Trophoblast cell (in vitro differentiated cells and primary cell): ENCODE measurements around the gene ANKMY1.
A peak's percentile ranks its signal among the peaks of the same experiment; 100 is the strongest.

Experiments
- DNase-seq, 2 donors: peaks; one replicate each; pipeline ENCODE4 v3.0.0-alpha.2; 2016
- H2AFZ ChIP-seq: 2 replicates; pipeline ENCODE4 v1.6.1; 2013; ENCODE audit warnings: low read length, moderate library complexity, mild to moderate bottlenecking; ENCODE audit not compliant: insufficient read depth, poor library complexity
- H2AK5ac ChIP-seq: 2 replicates; pipeline ENCODE4 v1.6.1; 2013; ENCODE audit warnings: mild to moderate bottlenecking, low read length
- H2BK120ac ChIP-seq: 2 replicates; pipeline ENCODE4 v1.6.1; 2013; ENCODE audit warnings: low read length, mild to moderate bottlenecking, moderate library complexity; ENCODE audit not compliant: insufficient read depth, poor library complexity
- H2BK12ac ChIP-seq: 2 replicates; pipeline ENCODE4 v1.6.1; 2013; ENCODE audit warnings: mild to moderate bottlenecking, low read length, moderate library complexity
- H2BK5ac ChIP-seq: 2 replicates; pipeline ENCODE4 v1.6.1; 2013; ENCODE audit warnings: low read length, low read depth, moderate library complexity, mild to moderate bottlenecking; ENCODE audit not compliant: poor library complexity
- H3K14ac ChIP-seq: 2 replicates; pipeline ENCODE4 v1.6.1; 2013; ENCODE audit warnings: mild to moderate bottlenecking, low read length
- H3K18ac ChIP-seq: 2 replicates; pipeline ENCODE4 v1.6.1; 2013; ENCODE audit warnings: mild to moderate bottlenecking, low read length
- H3K23ac ChIP-seq: 2 replicates; pipeline ENCODE4 v1.6.1; 2013; ENCODE audit warnings: low read length
- H3K27ac ChIP-seq: 2 replicates; pipeline ENCODE4 v1.5.1; 2013; ENCODE audit warnings: low read depth, mild to moderate bottlenecking, inconsistent platforms, low read length, moderate library complexity
- H3K27me3 ChIP-seq: 2 replicates; pipeline ENCODE4 v1.6.1; 2013; ENCODE audit warnings: inconsistent platforms, mild to moderate bottlenecking, low read length, moderate library complexity; ENCODE audit not compliant: insufficient read depth
- H3K36me3 ChIP-seq, 2 experiments: 1 replicate in 1 of 2; 2 replicates in 1 of 2; pipeline ENCODE4 v1.6.1; 2013; ENCODE audit warnings: low read length in 2 of 2, mild to moderate bottlenecking in 2 of 2, moderate library complexity in 1 of 2; ENCODE audit not compliant: insufficient read depth in 2 of 2, control insufficient read depth in 1 of 2
- H3K4ac ChIP-seq: 2 replicates; pipeline ENCODE4 v1.6.1; 2013; ENCODE audit warnings: low read depth, mild to moderate bottlenecking, low read length, moderate library complexity
- H3K4me1 ChIP-seq, 2 experiments: 1 replicate in 1 of 2; 2 replicates in 1 of 2; pipeline ENCODE4 v1.6.1; 2013; ENCODE audit warnings: low read length in 2 of 2, mild to moderate bottlenecking in 2 of 2, moderate library complexity in 1 of 2; ENCODE audit not compliant: insufficient read depth in 2 of 2, control insufficient read depth in 1 of 2
- H3K4me2 ChIP-seq: 2 replicates; pipeline ENCODE4 v1.6.1; 2013; ENCODE audit warnings: inconsistent platforms, mild to moderate bottlenecking, low read length, moderate library complexity
- H3K4me3 ChIP-seq: 2 replicates; pipeline ENCODE4 v1.5.1; 2013; ENCODE audit warnings: mild to moderate bottlenecking, low read depth, low read length, inconsistent platforms
- H3K79me1 ChIP-seq: one replicate; pipeline ENCODE4 v1.6.1; 2013; ENCODE audit warnings: low read length
- H3K79me2 ChIP-seq: 2 replicates; pipeline ENCODE4 v1.6.1; 2013; ENCODE audit warnings: low read length, mild to moderate bottlenecking; ENCODE audit not compliant: control insufficient read depth, insufficient read depth, poor library complexity
- H3K9ac ChIP-seq: 2 replicates; pipeline ENCODE4 v1.6.1; 2013; ENCODE audit warnings: mild to moderate bottlenecking, low read length
- H3K9me3 ChIP-seq: 2 replicates; pipeline ENCODE4 v1.6.1; 2013; ENCODE audit warnings: low read depth, mild to moderate bottlenecking, control low read depth, inconsistent platforms, low read length; ENCODE audit not compliant: insufficient read depth
- H4K12ac ChIP-seq: 2 replicates; pipeline ENCODE4 v1.6.1; 2013; ENCODE audit warnings: low read depth, mild to moderate bottlenecking, low read length, moderate library complexity
- H4K8ac ChIP-seq: 2 replicates; pipeline ENCODE4 v1.6.1; 2013; ENCODE audit warnings: low read depth, mild to moderate bottlenecking, low read length, moderate library complexity
- H4K91ac ChIP-seq: one replicate; pipeline ENCODE4 v1.6.1; 2013; ENCODE audit warnings: low read depth, mild to moderate bottlenecking, low read length, moderate library complexity
- WGBS: extraction: QIAGEN DNeasy Blood & Tissue Kit; methylation state at CpG from one replicate; pipeline ENCODE4 v1.1.7; 2013; ENCODE audit warnings: missing lambda C conversion rate; ENCODE audit not compliant: insufficient read length, insufficient coverage; ENCODE audit errors: extremely low coverage; 5-methylcytosine and 5-hydroxymethylcytosine counted together

The ANKMY1 gene

DNA sequence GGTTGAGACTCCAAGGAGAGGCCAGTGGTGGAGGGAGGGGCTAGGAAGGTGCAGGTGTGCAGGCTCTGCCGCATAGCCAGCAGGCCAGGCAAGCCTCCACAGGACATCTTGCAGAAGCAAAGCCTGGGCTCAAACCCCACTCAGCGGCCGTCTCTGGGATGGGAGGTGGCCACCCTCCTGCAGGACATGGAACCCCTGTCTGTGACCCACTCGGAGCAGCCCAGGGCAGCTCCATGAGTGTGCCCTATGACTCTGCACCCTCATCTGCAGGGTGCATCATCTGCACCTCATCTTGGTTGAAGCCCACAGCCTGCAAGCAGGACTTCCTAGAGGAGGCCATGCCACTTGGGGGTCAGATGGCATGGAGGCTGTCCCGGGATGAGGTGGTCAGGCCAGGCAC is 76.1 kb downstream of the ANKMY1 start:
- H2BK5ac ChIP-seq: no peak overlapping the region
- H3K18ac ChIP-seq: no peak overlapping the region
- H3K79me1 ChIP-seq: no peaks in the 10 kb centered on the region
- H3K36me3 ChIP-seq: no peaks in the 10 kb centered on the region
- no peaks in the 10 kb centered on the region for H3K9me3 ChIP-seq
- no peak overlapping the region for H2AK5ac ChIP-seq
- no peak overlapping the region for H4K12ac ChIP-seq
- H3K23ac ChIP-seq: no peak overlapping the region
- H3K14ac ChIP-seq: no peak overlapping the region
- no peak overlapping the region for H3K4me2 ChIP-seq
- H4K8ac ChIP-seq: no peak overlapping the region
- H3K4ac ChIP-seq: no peak overlapping the region
- no peaks in the 10 kb centered on the region for H3K79me2 ChIP-seq
- H3K4me3 ChIP-seq: no peak overlapping the region
- no peak overlapping the region for H4K91ac ChIP-seq
- WGBS: no CpG with 5 or more reads among the region's 5 CpGs
- H3K27me3 ChIP-seq: no peaks in the 10 kb centered on the region
- DNase-seq: no peak
- H3K27ac ChIP-seq: no peak overlapping the region
- H3K9ac ChIP-seq: no peak overlapping the region
- no peak overlapping the region for H2AFZ ChIP-seq
- no peak overlapping the region for H2BK120ac ChIP-seq
- H2BK12ac ChIP-seq: no peak overlapping the region
- H3K4me1 ChIP-seq: no peaks in the 10 kb centered on the region

DNA sequence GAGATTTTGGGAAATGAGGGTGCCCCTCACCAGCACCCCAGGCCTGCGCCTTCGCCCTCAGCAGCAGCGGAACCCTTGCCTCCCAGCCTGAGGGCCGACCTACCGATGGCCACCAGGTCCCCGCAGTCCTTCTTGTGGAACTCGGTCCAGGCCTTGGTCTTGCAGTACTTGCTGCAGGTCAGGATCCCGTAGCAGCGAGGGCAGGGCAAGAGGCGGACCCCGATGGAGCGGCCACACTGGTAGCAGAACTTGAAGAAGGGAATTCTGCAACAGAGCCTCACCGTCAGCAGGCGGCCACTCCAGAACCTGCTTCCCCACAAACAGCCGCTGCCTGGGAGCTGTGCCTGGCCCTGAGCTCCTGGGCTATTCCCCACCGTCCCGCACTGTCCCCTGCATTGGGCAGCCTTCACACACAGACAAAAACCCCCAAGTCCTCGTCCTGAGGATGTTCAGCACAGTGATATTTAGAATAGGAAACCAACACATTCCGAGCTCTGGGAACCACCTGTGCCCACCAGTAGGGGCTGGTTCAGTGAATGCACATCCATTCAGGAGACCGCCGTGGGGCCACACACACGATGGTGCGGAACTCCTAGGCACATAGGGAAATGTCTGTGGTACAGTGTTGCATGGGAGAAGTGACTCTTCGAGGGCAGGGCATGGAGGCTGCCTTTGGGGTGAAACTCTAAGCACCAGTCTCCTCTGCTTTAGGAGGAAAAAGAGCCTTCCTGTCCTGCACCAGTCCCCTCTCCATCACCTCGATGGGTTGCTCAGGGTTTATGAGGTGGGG is 76.8 kb downstream of the ANKMY1 start:
- no peak overlapping the region for H2BK12ac ChIP-seq
- no peak overlapping the region for H3K14ac ChIP-seq
- H4K8ac ChIP-seq: no peak overlapping the region
- no peak overlapping the region for H2AFZ ChIP-seq
- H3K23ac ChIP-seq: no peak overlapping the region
- H3K4me2 ChIP-seq: no peak overlapping the region
- no peaks in the 10 kb centered on the region for H3K79me1 ChIP-seq
- H4K91ac ChIP-seq: no peak overlapping the region
- H3K9ac ChIP-seq: no peak overlapping the region
- H3K4ac ChIP-seq: no peak overlapping the region
- no peaks in the 10 kb centered on the region for H3K9me3 ChIP-seq
- no peak overlapping the region for H3K4me3 ChIP-seq
- no peak overlapping the region for H2BK120ac ChIP-seq
- no peaks in the 10 kb centered on the region for H3K36me3 ChIP-seq
- no peak overlapping the region for H2AK5ac ChIP-seq
- H2BK5ac ChIP-seq: no peak overlapping the region
- no peak for DNase-seq
- no CpG with 5 or more reads among the region's 25 CpGs for WGBS
- H3K79me2 ChIP-seq: no peaks in the 10 kb centered on the region
- H4K12ac ChIP-seq: no peak overlapping the region
- no peaks in the 10 kb centered on the region for H3K27me3 ChIP-seq
- no peaks in the 10 kb centered on the region for H3K4me1 ChIP-seq
- H3K18ac ChIP-seq: no peak overlapping the region
- no peak overlapping the region for H3K27ac ChIP-seq

DNA sequence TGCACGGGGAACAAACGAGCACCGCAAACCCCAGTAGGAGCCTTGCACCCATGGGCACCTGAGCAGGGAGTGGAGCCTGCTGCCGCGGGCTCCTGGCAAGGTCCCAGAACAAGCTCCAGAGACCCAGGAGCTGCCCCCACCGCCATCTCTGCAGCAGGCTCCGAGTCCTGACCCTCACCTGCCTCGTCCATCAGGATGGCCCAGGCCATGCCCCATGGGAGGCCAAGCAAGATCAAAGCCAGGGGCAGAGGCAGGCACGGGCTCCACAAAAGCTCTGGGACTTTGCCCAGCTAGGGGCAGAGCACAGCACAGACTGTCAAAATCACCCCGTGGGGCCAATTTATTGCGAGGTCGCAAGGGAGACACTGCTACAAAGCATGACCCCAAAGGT is 78.7 kb downstream of the ANKMY1 start:
- Histone ChIP-seq H3K9me3 (no peaks in the 10 kb centered on the region), H3K4me1 (no peaks in the 10 kb centered on the region), H2AK5ac (no peak overlapping the region), H3K79me1 (no peaks in the 10 kb centered on the region), H2BK12ac (no peak overlapping the region), H3K18ac (no peak overlapping the region), H4K8ac (no peak overlapping the region), H3K23ac (no peak overlapping the region), H3K4me2 (no peak overlapping the region), H3K79me2 (no peaks in the 10 kb centered on the region), H3K27ac (no peak overlapping the region), H2AFZ (no peak overlapping the region), H4K12ac (no peak overlapping the region), H2BK5ac (no peak overlapping the region), H4K91ac (no peak overlapping the region), H3K36me3 (no peaks in the 10 kb centered on the region), H3K14ac (no peak overlapping the region), H3K9ac (no peak overlapping the region), H3K4ac (no peak overlapping the region), H3K4me3 (no peak overlapping the region), H2BK120ac (no peak overlapping the region), H3K27me3 (no peaks in the 10 kb centered on the region)
- WGBS: no CpG with 5 or more reads among the region's 12 CpGs
- no peak for DNase-seq

DNA sequence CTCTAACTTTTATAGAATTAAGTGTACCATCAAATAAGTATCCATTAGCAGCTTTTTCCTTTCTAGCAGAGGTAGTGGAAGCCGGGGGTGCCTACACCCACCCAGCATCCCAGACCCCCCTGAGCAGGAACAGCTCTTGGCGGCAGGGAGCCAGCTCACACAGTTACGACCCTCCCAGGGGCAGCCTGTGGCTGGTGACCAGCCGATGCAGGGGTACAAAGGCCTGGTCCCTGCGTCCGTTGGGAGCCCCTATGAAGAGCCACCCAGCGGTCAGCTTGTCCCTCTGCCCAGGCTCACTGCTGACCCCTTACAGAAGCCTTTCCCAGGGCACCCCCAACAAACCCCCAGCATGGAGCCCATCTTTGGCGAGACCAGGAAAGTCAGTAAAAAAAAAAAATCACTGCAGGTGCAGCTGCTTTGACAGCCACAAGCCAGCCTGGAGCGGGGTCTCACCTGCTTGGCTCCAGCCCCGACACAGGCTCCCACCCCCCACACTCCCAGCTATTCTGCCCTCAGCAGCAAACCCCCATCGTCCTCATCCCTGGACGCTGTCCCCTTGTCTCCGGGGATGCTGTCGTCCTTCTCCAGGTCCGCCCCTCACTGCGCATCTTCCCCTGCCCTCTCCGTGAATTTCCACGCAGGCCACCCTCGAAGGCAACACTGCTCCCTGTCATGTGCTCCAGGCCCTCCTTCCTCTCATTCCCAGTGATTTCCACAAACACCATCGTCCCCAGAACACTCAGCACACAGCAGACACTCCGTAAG is 79.3 kb downstream of the ANKMY1 start:
- Histone ChIP-seq H3K4ac (no peak overlapping the region), H2BK120ac (no peak overlapping the region), H2BK5ac (no peak overlapping the region), H2BK12ac (no peak overlapping the region), H3K79me2 (no peaks in the 10 kb centered on the region), H2AK5ac (no peak overlapping the region), H3K4me1 (no peaks in the 10 kb centered on the region), H2AFZ (no peak overlapping the region), H3K14ac (no peak overlapping the region), H3K79me1 (no peaks in the 10 kb centered on the region), H3K23ac (no peak overlapping the region), H3K9me3 (no peaks in the 10 kb centered on the region), H3K27me3 (no peaks in the 10 kb centered on the region), H4K91ac (no peak overlapping the region), H4K12ac (no peak overlapping the region), H3K4me2 (no peak overlapping the region), H3K27ac (no peak overlapping the region), H3K36me3 (no peaks in the 10 kb centered on the region), H3K9ac (peak overlapping the region; percentile 9), H4K8ac (no peak overlapping the region), H3K4me3 (no peak overlapping the region), H3K18ac (no peak overlapping the region)
- DNase-seq: no peak
- no CpG with 5 or more reads among the region's 21 CpGs for WGBS
